MCF 10A (cell line): ENCODE data around the gene NRG3. TPM values are rescaled to one million over a fixed set of nuclear protein-coding genes. Genes with fewer than 3 reads are reported as not detected.

Source experiments
- BruUV-seq: library from RNA; stranded (reverse); fragments of 400-500 nt; replicated peaks from 2 replicates; lab custom pipeline; 2021; lab: Mats Ljungman, UMichigan
- CTCF ChIA-PET: fragments of 300-600 bp; sonication (Branson Sonifier 250); formaldehyde crosslinking; extraction: SDS; loops from one replicate; lab custom pipeline; 2021; ENCODE audit warnings: antibody characterized with exemption, inconsistent platforms; lab: Yijun Ruan, JAX
- POLR2A ChIA-PET: fragments of 300-600, 350-650 bp; sonication (Branson Sonifier 250); formaldehyde crosslinking; extraction: SDS; loops from one replicate; lab custom pipeline; 2020; ENCODE audit warnings: antibody characterized with exemption, inconsistent platforms; lab: Yijun Ruan, JAX
- DNase-seq: peaks from one replicate; pipeline ENCODE4 v3.0.0-alpha.2; 2018; ENCODE audit not compliant: unreplicated experiment
- H3K27ac Mint-ChIP-seq: one replicate; pipeline ENCODE4 v1.8.0; 2022; ENCODE audit warnings: mild to moderate bottlenecking, low read depth, mixed read lengths; ENCODE audit not compliant: unreplicated experiment
- H3K27me3 Mint-ChIP-seq: one replicate; pipeline ENCODE4 v1.8.0; 2022; ENCODE audit warnings: mixed read lengths; ENCODE audit not compliant: insufficient read depth, unreplicated experiment
- H3K36me3 Mint-ChIP-seq: one replicate; pipeline ENCODE4 v1.8.0; 2022; ENCODE audit warnings: mild to moderate bottlenecking, moderate library complexity, mixed read lengths; ENCODE audit not compliant: insufficient read depth, unreplicated experiment
- H3K4me1 Mint-ChIP-seq: one replicate; pipeline ENCODE4 v1.8.0; 2022; ENCODE audit warnings: mixed read lengths; ENCODE audit not compliant: insufficient read depth, unreplicated experiment
- H3K4me3 Mint-ChIP-seq: one replicate; pipeline ENCODE4 v1.8.0; 2022; ENCODE audit warnings: mild to moderate bottlenecking, moderate library complexity, mixed read lengths; ENCODE audit not compliant: unreplicated experiment
- H3K9me3 Mint-ChIP-seq: one replicate; pipeline ENCODE4 v1.8.0; 2022; ENCODE audit warnings: mixed read lengths; ENCODE audit not compliant: unreplicated experiment
- CTCF ChIP-seq: fragments of 200-600 bp; IDR thresholded peaks from one replicate; pipeline ENCODE4 v1.8.0; 2022; ENCODE audit warnings: antibody characterized with exemption, mild to moderate bottlenecking; ENCODE audit not compliant: unreplicated experiment
- intact Hi-C: fragments of 100-400 bp; cut with micrococcal nuclease; formaldehyde crosslinking; loops from 2 replicates; pipeline ENCODE4 v1.14.1; 2022
- total RNA-seq: library from RNA; stranded (reverse); gene quantifications from 2 replicates; pipeline ENCODE4 v1.2.3, GENCODE V29; 2022

NRG3 gene
- total RNA-seq, 1 experiment from 2014 or later: not detected

GRCh38 chr10:82576093-82576492, 701.1 kb downstream of the NRG3 start:
- POLR2A ChIA-PET: interaction anchor here (0.7 kb wide), 1 partner anchor 12 kb away, joined by 3 read pairs; no protein-coding TSS in a partner anchor
- intact Hi-C loops: no loop called here
- BruUV-seq: no TSS peak
- no peak for DNase-seq
- TF ChIP-seq CTCF: no peak
- CTCF ChIA-PET: interaction anchor here (0.6 to 0.7 kb wide), 2 partner anchors 226 to 1230 kb away, joined by 3 to 4 read pairs; no protein-coding TSS in a partner anchor
- no peak overlapping the region for H3K27ac Mint-ChIP-seq
- peaks cover 5% of the 10 kb centered on the region for H3K36me3 Mint-ChIP-seq
- H3K9me3 Mint-ChIP-seq: no peaks in the 10 kb centered on the region
- H3K4me3 Mint-ChIP-seq: no peak overlapping the region
- H3K27me3 Mint-ChIP-seq: no peaks in the 10 kb centered on the region
- no peaks in the 10 kb centered on the region for H3K4me1 Mint-ChIP-seq

DNA sequence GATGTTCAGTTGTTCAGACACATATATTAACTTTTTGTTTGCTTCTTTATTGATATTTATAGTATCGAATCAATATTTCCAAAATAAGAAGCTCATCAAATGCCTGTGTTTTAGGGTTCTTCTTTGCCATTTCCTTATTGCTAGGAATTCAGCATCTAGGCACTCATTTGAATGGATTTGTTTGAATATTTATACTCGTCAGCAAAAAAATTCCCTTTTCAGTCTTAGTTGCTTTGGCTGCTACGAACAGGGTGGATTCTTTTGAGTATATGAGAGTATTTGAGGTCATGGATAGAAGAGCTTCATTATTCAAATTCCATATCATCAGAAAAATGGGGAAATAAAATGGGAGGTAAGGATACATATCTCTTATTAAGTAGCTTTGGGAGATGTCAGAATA, 706.9 kb downstream of the NRG3 start:
- peaks cover 11% of the 10 kb centered on the region for H3K4me1 Mint-ChIP-seq
- H3K4me3 Mint-ChIP-seq: no peak overlapping the region
- DNase-seq: no peak
- H3K27me3 Mint-ChIP-seq: no peaks in the 10 kb centered on the region
- TF ChIP-seq CTCF: no peak
- no peaks in the 10 kb centered on the region for H3K9me3 Mint-ChIP-seq
- POLR2A ChIA-PET: interaction anchor here (0.7 kb wide), 1 partner anchor 124 kb away, joined by 3 read pairs; no protein-coding TSS in a partner anchor
- no TSS peak for BruUV-seq
- CTCF ChIA-PET: interaction anchor here (0.6 to 1.0 kb wide), 2 partner anchors 27 to 1389 kb away, joined by 3 read pairs; no protein-coding TSS in a partner anchor
- H3K27ac Mint-ChIP-seq: no peak overlapping the region
- H3K36me3 Mint-ChIP-seq: peaks cover 3% of the 10 kb centered on the region
- intact Hi-C loops: no loop called here

DNA sequence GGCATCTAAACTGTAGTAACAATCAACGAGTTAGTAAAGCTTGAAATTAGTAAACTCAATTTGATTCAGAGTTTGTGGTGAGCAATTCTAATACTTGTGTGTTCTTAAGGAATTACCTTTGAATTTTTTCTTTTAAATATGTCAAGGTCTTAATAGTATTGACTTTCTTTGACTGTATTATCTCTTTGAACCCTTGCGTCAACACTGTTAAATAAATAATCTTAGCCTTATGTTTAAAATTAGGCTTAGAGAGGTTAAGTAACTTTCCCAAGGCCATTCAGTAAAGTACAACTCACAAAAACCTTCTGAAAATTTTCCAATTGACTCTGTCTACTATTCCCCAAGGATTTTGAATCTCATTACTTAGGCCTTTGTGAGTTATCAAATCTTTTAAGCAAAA, 716.4 kb downstream of the NRG3 start:
- H3K36me3 Mint-ChIP-seq: no peaks in the 10 kb centered on the region
- H3K27ac Mint-ChIP-seq: no peak overlapping the region
- DNase-seq: no peak
- H3K27me3 Mint-ChIP-seq: no peaks in the 10 kb centered on the region
- POLR2A ChIA-PET: interaction anchor here (0.5 kb wide), 1 partner anchor 117 kb away, joined by 5 read pairs; no protein-coding TSS in a partner anchor
- H3K4me3 Mint-ChIP-seq: no peak overlapping the region
- no peak for TF ChIP-seq CTCF
- no TSS peak for BruUV-seq
- no peaks in the 10 kb centered on the region for H3K9me3 Mint-ChIP-seq
- CTCF ChIA-PET: interaction anchor here (0.7 kb wide), 1 partner anchor 633 kb away, joined by 3 read pairs; no protein-coding TSS in a partner anchor
- intact Hi-C loops: no loop called here
- no peaks in the 10 kb centered on the region for H3K4me1 Mint-ChIP-seq

DNA sequence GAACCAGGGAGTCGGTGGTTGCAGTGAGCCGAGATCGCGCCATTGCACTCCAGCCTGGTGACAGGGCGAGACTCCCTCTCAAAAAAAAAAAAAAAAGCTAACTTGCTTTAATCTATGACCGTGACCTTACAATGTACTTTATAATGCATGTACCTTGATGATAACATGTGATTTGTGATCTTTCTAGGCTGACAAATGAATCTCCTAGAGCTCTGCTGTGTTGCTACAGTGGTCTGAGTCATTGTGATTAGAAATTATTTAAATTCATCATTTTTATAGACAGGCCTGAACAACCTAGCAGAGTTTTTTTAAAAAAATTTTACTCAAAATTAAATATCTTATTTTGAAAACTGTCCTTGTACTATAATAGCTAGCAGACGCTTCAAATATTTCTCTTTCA, 722.8 kb downstream of the NRG3 start:
- BruUV-seq: no TSS peak
- no peak for TF ChIP-seq CTCF
- Mint-ChIP-seq H3K27me3 (no peaks in the 10 kb centered on the region), H3K4me3 (no peak overlapping the region), H3K27ac (no peak overlapping the region), H3K4me1 (no peaks in the 10 kb centered on the region), H3K36me3 (no peaks in the 10 kb centered on the region), H3K9me3 (no peaks in the 10 kb centered on the region)
- DNase-seq: no peak
- POLR2A ChIA-PET: interaction anchor here (0.6 kb wide), 1 partner anchor 17 kb away, joined by 4 read pairs; no protein-coding TSS in a partner anchor
- intact Hi-C loops: no loop called here
- CTCF ChIA-PET: interaction anchor here (0.6 kb wide), 1 partner anchor 201 kb away, joined by 3 read pairs; no protein-coding TSS in a partner anchor
